IgD-negative memory B cell (primary cell): ENCODE measurements around the gene PLXNA3. TPM values are rescaled to one million over a fixed set of nuclear protein-coding genes. Genes with fewer than 3 reads are reported as not detected.
"Not testable (repeated sequence)": the region's sequence is repeated elsewhere in the genome, so short reads cannot be mapped to it uniquely, and the experiment has no call there.

ENCODE experiments used
- H3K27ac Mint-ChIP-seq, 3 donors: one replicate each; pipeline ENCODE4 v1.8.0; 2020 to 2022; ENCODE audit warnings: mild to moderate bottlenecking in 3 of 3, mixed read lengths in 3 of 3, moderate library complexity in 1 of 3
- H3K27me3 Mint-ChIP-seq: one replicate; pipeline ENCODE4 v1.8.0; 2021; ENCODE audit warnings: mixed read lengths
- H3K36me3 Mint-ChIP-seq: one replicate; pipeline ENCODE4 v1.8.0; 2020; ENCODE audit warnings: mild to moderate bottlenecking, mixed read lengths
- H3K4me1 Mint-ChIP-seq, 3 donors: one replicate each; pipeline ENCODE4 v1.8.0; 2020 to 2022; ENCODE audit warnings: mixed read lengths in 3 of 3, mild to moderate bottlenecking in 1 of 3
- H3K4me3 Mint-ChIP-seq, 4 donors: one replicate each; pipeline ENCODE4 v1.8.0; 2020 to 2022; ENCODE audit warnings: mild to moderate bottlenecking in 4 of 4, mixed read lengths in 4 of 4, moderate library complexity in 3 of 4
- H3K9me3 Mint-ChIP-seq, 3 donors: one replicate each; pipeline ENCODE4 v1.8.0; 2020 to 2021; ENCODE audit warnings: mixed read lengths in 3 of 3, mild to moderate bottlenecking in 1 of 3
- polyA plus RNA-seq: library from polyadenylated mRNA; unstranded; fragments of 300-500 nt; fragmentation: Illumina TruSeq; gene quantifications from one replicate; pipeline ENCODE4 v1.2.3, GENCODE V29; 2021

The PLXNA3 gene
- polyA plus RNA-seq, 1 donor from 2014 or later: 2.7 TPM

DNA sequence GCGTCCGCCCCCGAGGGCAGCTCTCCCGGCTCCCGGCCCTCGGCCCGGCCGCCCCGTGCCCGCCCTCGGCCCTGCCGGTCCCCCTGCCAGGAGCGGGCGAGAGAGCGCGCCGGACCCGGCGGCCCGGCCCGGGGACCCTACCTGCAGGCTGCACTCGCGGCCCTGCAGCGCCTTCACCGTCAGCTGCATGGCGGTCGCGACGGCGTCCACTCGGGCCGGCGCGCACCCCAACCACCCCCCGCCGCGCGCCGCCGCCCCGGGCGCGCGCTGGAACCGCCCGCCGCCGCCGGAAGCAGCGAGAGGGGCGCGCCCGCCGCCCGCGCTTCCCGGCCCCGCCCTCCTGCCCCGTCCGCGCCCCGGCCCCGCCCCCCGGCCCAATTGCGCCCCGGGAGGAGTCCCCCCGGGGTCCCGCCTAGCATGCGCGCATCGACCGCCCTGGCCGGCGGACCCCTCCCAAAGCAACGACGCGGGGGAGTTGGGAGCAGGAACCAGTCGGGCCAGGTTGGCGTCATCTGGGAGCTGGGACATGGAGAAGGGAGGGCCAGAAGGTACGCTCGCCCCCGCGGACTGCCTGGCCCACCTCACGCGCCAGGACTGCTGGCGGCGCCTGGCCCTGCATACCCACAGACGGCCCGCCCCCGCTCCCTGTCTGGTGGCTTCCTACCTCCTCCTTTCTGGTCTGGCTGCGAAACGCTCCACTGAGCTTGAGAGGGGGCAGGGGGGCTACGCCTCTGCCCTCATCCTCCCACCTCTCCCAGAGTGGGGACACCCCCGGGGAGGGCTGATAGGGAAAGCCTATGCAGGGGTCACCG is 28.5 kb downstream of the PLXNA3 start, which contains the start of gene UBL4A:
Gene UBL4A (minus strand): TSS at position 220 of the 812 bp plus-strand sequence. CDS start 31 bp downstream, at position 189.
- Mint-ChIP-seq H3K9me3 (no peaks in the 10 kb centered on the region), H3K36me3 (no peaks in the 10 kb centered on the region), H3K27me3 (peaks cover 1% of the 10 kb centered on the region), H3K4me1 (peaks cover 5 to 18% (median 12%) of the 10 kb centered on the region in 3 donors), H3K4me3 (peak within 1 kb of the TSS; percentile 77 to 92 (median 82)), H3K27ac (peak within 1 kb of the TSS; percentile 79 to 92 (median 91))

DNA sequence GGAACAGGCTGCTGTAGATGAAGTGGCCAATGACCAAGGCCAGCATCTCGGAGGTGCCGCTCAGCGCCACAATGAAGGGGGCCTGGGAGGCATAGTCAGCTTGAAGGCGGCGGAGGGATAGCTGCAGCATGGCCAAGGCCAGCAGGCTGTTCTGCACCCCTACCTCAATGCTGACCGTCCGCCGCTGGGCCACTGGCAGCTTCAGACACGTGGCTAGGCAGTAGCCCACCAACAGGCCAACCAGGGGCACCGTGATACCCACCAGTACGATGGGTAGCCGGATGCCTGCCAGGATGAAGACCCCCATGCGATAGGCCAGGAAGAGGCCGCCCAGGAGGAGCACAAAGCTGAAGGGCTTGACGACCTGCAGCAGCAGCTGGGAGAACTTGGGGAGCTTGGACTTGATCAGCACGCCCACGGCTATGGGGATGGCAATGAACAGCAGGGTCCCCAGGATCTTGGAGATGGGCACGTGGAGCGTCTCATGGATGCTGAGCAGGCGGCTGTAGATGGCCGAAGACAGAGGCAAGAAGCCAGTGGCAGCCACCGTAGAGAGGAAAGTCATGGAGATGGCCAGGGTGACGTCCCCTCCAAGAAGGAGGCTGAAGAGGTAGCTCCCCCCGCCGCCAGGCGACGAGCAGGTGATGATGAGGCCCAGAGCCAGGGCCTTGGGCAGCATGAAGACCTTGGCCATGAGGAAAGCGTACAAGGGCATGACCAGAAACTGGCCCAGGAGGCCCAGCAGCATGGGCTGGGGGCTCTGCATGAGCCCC is 29.6 kb downstream of the PLXNA3 start:
- peaks cover 5 to 12% (median 9%) of the 10 kb centered on the region in 3 donors for H3K4me1 Mint-ChIP-seq
- H3K36me3 Mint-ChIP-seq: no peaks in the 10 kb centered on the region
- H3K27me3 Mint-ChIP-seq: peaks cover 1% of the 10 kb centered on the region
- no peaks in the 10 kb centered on the region for H3K9me3 Mint-ChIP-seq
- H3K4me3 Mint-ChIP-seq: peak overlapping the region; percentile 8 to 91 (median 78)
- peak overlapping the region in 2 of 3 donors; percentile 32 to 91 for H3K27ac Mint-ChIP-seq

GRCh38 chrX:154488336-154489075 is 30.4 kb downstream of the PLXNA3 start:
- Mint-ChIP-seq H3K4me3 (peak overlapping the region in 2 of 4 donors; percentile 43 to 96), H3K27ac (peak overlapping the region in 1 of 3 donors; percentile 87), H3K36me3 (no peaks in the 10 kb centered on the region), H3K27me3 (peaks cover 1% of the 10 kb centered on the region), H3K9me3 (no peaks in the 10 kb centered on the region), H3K4me1 (peaks cover 5 to 12% (median 9%) of the 10 kb centered on the region in 3 donors)

DNA sequence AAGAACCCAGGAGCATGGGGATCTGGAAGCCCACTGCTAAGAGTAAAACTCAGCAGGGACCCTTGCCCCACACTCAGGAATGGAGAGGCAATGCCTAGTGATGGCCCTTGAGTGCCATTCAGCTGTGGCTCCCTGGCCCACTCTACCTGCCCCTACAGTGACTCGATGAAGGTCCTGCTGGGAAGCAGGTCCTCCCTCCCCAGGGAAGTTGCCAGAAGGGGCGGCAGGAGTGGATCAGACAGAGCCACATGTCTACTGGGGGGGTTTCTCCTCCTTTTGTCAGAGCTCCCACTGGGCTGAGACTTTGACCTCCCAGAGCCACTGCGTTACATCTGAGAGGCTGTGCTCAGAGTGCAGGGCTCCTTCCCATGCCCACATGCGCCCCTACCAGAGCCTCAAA is 31.1 kb downstream of the PLXNA3 start:
- H3K36me3 Mint-ChIP-seq: no peaks in the 10 kb centered on the region
- H3K27ac Mint-ChIP-seq: peak overlapping the region in 2 of 3 donors; percentile 58 to 87
- H3K27me3 Mint-ChIP-seq: peaks cover 1% of the 10 kb centered on the region
- peak overlapping the region; percentile 87 to 96 (median 94) for H3K4me3 Mint-ChIP-seq
- H3K9me3 Mint-ChIP-seq: no peaks in the 10 kb centered on the region
- H3K4me1 Mint-ChIP-seq: peaks cover 5 to 12% (median 9%) of the 10 kb centered on the region in 3 donors

GRCh38 chrX:154490021-154490413 is 31.9 kb downstream of the PLXNA3 start:
- Mint-ChIP-seq H3K4me3 (peak overlapping the region; percentile 87 to 96 (median 94)), H3K4me1 (peaks cover 5 to 12% (median 9%) of the 10 kb centered on the region in 3 donors), H3K9me3 (no peaks in the 10 kb centered on the region)

DNA sequence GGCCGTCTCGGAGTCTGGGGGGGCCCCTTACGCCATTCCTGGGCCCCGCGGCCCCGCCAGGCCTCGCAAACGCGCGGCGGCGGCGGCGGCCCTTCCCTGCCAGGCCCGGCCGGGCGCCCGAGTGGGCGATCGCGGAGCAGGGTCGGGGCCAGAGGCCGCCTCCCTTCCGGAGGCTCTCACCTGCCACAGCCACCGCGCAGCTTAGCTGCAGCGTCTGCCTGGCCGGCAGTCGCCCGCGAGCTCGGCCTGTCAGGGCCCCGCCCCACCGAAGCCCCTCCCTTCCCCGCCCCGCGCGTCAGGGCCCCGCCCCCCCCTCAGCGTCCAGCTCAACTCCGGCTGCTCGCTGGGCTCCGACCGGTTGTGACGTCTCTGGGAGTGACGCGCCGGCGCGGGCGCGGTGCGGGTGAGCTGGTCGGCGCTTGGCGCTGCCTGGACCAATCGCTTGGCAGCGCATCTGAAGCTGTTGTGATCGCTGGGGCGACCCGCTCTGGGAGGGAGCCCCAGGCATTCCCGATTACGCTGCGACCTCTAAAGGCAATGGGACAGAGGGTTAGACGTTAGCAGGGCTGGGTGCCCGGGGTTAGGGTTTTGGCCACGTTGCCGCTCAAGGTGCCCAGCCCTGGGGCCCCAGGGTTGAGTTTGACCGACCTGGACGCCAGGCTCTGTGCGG is 32.5 kb downstream of the PLXNA3 start, which contains the start of gene SLC10A3:
Gene SLC10A3 (minus strand): TSS at position 216 of the 670 bp plus-strand sequence. CDS start 1,689 bp downstream, outside the sequence.
- peak within 1 kb of the TSS; percentile 88 to 97 (median 96) for H3K4me3 Mint-ChIP-seq
- no peaks in the 10 kb centered on the region for H3K36me3 Mint-ChIP-seq

More at GRCh38 chrX:154490021-154490413, 31.9 kb downstream of the PLXNA3 start:
- Mint-ChIP-seq H3K27me3 (peaks cover 1% of the 10 kb centered on the region), H3K27ac (peak overlapping the region; percentile 58 to 91 (median 87)), H3K36me3 (no peaks in the 10 kb centered on the region)

GRCh38 chrX:154494715-154495114 is 36.6 kb downstream of the PLXNA3 start:
- H3K36me3 Mint-ChIP-seq: peaks cover 3% of the 10 kb centered on the region
- peaks cover 2% of the 10 kb centered on the region for H3K27me3 Mint-ChIP-seq
- no peak overlapping the region for H3K27ac Mint-ChIP-seq
- H3K9me3 Mint-ChIP-seq: no peaks in the 10 kb centered on the region
- H3K4me3 Mint-ChIP-seq: no peak overlapping the region
- H3K4me1 Mint-ChIP-seq: peaks cover 4 to 10% (median 5%) of the 10 kb centered on the region in 3 donors

More for the DNA sequence above, 32.5 kb downstream of the PLXNA3 start, which contains the start of gene SLC10A3:
- Mint-ChIP-seq H3K27me3 (peaks cover 1% of the 10 kb centered on the region), H3K27ac (peak within 1 kb of the TSS; percentile 96 to 97 (median 96)), H3K4me1 (peaks cover 5 to 12% (median 9%) of the 10 kb centered on the region in 3 donors), H3K9me3 (no peaks in the 10 kb centered on the region)

GRCh38 chrX:154495472-154495922 is 37.4 kb downstream of the PLXNA3 start:
- Mint-ChIP-seq H3K36me3 (peaks cover 3% of the 10 kb centered on the region), H3K9me3 (no peaks in the 10 kb centered on the region), H3K4me3 (no peak overlapping the region), H3K27me3 (peaks cover 2% of the 10 kb centered on the region), H3K4me1 (peaks cover 3 to 10% (median 5%) of the 10 kb centered on the region in 3 donors), H3K27ac (no peak overlapping the region)

GRCh38 chrX:154496591-154497137 is 38.6 kb downstream of the PLXNA3 start:
- H3K36me3 Mint-ChIP-seq, H3K27me3 Mint-ChIP-seq, H3K9me3 Mint-ChIP-seq, H3K4me1 Mint-ChIP-seq: not testable (repeated sequence)
- peak overlapping the region in 1 of 4 donors; percentile 29 for H3K4me3 Mint-ChIP-seq
- H3K27ac Mint-ChIP-seq: peak overlapping the region in 1 of 3 donors; percentile 53

GRCh38 chrX:154501423-154501822 is 43.3 kb downstream of the PLXNA3 start:
- H3K27me3 Mint-ChIP-seq, H3K36me3 Mint-ChIP-seq, H3K9me3 Mint-ChIP-seq, H3K4me3 Mint-ChIP-seq, H3K4me1 Mint-ChIP-seq, H3K27ac Mint-ChIP-seq: not testable (repeated sequence)

- Mint-ChIP-seq H3K27ac (no peak overlapping the region), H3K4me3 (no peak overlapping the region), H3K27me3 (peaks cover 2% of the 10 kb centered on the region), H3K4me1 (peaks cover 0 to 7% (median 3%) of the 10 kb centered on the region in 3 donors), H3K9me3 (no peaks in the 10 kb centered on the region), H3K36me3 (peaks cover 4% of the 10 kb centered on the region)
These were observed 44.0 kb downstream of the PLXNA3 start for GRCh38 chrX:154502098-154502497.

DNA sequence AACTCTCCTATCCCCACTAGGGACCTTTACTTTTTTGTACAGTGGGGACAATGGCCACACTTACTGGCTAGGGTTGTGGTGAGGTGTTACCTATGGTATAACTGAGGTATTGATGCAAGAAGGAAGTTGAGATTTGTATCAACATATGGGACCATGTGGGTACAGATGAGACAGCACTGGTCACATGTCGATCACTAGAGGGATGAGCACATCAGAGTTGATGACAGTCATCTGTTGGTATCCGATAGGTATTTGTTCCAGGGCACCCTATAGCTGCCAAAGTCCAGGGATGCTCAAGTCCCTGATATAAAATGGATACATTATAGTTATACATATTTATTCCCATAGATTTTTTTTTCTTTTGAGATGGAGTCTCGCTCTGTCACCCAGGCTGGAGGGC is 44.9 kb downstream of the PLXNA3 start:
- Mint-ChIP-seq H3K36me3 (peaks cover 2% of the 10 kb centered on the region), H3K27ac (no peak overlapping the region), H3K9me3 (no peaks in the 10 kb centered on the region), H3K27me3 (peaks cover 2% of the 10 kb centered on the region), H3K4me1 (peaks cover 0 to under 1% (median under 1%) of the 10 kb centered on the region in 3 donors), H3K4me3 (no peak overlapping the region)

DNA sequence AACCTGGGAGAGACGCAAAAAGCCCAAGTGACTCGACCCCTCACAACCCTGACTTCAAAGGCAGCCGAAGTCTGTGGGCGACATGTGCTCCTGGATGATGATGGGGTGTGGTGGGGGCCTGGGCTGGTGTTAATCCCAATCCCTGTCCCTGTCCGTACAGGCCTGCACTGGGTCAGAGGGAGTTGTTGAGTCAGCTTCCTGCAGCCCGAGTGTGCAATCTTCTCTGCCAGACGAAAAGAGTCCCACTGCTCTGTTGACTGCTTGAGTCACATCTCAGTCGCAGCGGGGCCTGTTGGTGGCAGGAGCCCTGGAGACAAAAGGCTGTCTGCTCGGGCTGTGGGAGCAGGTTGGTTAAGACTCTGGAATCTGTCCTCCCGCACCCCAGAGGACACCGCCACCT is 47.7 kb downstream of the PLXNA3 start:
- Mint-ChIP-seq H3K4me1 (no peaks in the 10 kb centered on the region), H3K4me3 (no peak overlapping the region), H3K27me3 (peaks cover 2% of the 10 kb centered on the region), H3K36me3 (peaks cover 4% of the 10 kb centered on the region), H3K9me3 (peaks cover 2 to 5% (median 2%) of the 10 kb centered on the region in 3 donors), H3K27ac (no peak overlapping the region)
